GOT3 (cell line): ENCODE measurements around the gene MED12L.
A peak's percentile ranks its signal among the peaks of the same experiment; 100 is the strongest.
"Not testable (repeated sequence)": the region's sequence is repeated elsewhere in the genome, so short reads cannot be mapped to it uniquely, and the experiment has no call there.

ENCODE experiments used
- DNase-seq: peaks from one replicate; lab custom pipeline; 2025; ENCODE audit warnings: mixed read lengths; lab: John Stamatoyannopoulos, UW

Gene MED12L

DNA sequence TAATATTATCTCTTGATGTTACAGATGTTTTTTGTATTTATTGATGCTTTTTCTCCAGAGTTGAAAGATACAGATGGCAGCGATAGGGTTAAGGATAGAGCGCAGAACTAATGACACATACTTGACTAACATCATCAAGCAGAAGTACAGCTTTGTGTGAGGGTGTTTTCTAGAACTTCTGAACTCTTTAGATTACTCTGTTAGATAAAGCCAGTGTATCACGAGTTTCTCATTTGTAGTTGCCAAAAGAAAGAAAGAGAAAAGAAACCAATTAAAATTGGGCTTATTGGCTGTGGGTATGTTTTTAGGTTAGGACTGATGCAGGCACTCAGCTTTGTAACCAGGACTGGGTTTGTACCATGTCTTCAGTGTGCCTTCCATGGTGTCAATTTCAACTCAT is 124.2 kb downstream of the MED12L start:
- DNase-seq, result no peak

DNA sequence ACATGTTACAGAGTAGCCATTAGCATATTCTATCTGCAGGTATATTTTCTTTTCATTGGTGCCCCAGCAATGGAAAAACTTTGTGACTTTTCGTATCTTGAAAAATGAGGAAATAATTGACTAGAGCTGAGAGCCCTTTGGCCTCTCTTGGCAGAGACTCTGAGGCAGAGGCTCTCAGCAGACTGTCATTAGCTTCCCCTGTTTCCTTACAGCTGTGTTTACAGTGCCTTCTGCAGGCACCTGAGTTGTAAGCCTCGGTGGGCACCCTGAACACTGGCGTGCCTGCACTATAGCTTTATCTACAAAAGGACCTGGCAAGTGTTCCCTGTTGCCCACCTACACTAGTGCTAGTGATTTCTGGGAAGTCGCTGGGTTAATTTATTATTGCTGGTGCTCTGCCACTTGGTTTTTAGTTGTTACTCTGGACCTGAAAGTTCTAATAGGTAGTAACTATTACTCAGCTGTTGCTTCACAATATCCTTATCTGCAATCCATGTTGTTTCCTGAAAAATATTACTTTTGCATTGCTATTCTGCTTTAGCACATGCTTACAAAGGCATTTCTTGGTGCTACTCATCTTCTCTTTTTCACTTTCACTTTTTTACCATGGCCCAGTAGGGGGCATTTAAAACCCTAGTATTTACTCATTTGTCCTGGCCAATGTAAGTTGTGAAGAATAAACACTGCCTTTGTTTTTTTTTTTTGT is 125.4 kb downstream of the MED12L start:
- no peak for DNase-seq

DNA sequence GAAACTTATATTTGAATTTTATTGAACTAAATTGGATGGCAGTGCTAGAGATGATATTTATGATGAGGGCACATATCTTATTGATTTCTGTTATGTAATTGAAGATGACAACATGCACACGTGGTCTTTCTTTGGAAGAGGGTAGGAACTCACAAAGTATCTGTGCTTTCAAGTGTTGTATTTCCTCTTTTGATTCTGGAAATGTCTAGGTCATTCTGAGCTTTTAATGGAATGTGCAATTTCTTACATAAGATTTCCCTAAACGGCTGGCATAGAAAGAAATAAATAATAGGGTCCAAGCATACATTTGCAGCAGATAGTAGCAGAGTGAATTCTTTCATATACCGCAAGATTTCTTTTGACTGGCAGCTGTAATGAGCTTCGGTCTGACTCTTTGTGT is 127.7 kb downstream of the MED12L start:
- DNase-seq, result no peak

DNA sequence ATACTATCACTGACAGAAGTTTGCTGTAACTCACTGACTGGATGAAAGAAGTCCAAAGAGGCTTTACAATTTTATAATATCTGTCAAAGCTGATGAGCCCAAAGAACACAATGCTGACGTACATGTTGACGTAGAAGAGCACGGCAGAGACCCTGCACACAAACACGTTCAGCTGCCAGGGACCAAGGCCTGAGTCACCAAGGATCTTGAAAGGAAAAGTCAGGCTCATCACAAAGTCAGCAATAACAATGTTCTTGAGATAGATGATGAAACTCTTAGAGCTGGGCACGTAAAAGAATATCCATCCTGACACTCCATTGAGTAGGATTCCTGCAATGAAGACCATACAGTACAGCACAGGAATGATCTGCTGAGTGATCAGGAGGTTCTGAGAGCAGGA is 128.4 kb downstream of the MED12L start:
- no peak for DNase-seq

DNA sequence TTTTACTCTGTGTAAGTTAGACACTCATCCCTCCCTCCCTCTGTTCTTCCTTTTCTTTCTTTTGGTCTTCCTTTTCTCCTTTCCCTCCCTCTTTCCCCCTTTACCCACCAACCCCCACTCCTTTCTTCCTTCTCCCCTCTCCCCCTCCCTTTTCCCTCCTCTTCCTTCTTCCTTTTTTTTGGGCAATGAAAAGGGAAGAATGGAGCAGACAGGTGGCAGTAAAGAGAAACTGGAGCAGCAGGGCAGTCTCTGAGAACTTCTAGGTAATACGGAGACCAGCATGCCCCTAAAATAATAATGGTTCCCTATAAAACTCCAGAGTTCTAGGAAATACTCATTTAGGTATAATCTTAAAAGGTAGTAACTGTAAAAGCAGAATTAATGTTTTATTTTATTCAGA is 129.0 kb downstream of the MED12L start:
- no peak for DNase-seq

DNA sequence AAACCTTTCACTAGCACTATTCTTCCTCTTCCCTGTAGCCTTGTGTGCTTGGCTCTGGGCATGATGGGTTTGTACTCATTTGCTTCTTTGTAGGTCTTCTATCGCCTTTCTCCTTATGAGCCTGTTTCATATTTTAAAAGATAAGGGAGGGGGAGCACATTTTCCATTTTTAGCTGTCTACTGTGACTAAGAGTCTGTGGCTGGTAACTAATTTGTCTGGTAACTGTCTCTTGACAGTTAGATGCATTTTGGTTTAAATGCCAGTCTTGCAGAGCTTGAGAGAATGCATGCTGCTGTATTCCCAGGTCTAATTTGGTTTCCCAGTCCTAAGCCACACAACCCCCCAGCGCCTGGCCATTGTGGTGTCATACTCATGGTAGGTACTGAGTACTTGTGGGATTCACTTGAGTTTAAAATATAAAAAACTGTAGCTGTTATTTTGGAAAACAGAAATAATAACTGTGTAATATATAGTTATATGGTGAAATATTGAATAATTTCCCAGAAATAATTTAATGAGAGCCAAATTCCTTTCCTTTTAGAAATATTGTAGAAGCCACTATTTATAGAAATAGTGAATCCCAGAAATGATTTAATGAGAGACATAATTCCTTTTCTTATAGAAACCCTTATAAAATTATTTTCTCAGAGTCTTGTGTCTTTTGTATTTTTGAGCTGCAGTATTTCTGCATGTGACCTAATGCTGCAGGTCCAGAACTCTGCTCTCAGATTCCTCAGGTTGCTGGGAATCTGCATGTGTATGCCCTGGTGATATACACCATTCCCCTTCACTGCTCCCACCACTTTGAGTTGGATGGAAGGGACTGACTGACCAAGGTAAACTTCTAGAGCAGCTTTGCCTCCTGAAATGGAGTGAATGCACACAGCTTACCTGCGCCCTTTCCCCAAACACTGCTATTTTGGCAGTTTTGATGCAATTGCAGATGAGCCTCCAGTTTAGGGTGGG is 131.5 kb downstream of the MED12L start:
- DNase-seq, result no peak

DNA sequence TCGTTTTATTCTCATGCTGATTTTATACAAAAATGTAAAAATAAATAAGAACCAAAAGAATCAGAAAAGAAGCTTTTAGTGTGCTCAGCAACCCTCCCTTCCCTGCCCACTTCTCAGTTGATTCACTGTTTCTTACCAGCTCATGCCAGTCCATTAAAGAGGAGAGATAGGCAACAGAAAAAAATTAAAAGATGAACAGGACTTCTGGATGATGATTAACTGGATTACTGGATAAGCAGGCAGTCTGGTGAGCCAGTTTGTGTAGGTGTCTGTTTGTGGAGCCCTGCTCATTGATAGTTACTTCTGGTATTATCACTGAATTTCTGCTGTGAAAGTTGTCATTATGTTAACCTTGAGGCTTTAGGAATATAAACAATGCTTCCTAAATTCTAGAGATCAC is 132.7 kb downstream of the MED12L start:
- no peak for DNase-seq

DNA sequence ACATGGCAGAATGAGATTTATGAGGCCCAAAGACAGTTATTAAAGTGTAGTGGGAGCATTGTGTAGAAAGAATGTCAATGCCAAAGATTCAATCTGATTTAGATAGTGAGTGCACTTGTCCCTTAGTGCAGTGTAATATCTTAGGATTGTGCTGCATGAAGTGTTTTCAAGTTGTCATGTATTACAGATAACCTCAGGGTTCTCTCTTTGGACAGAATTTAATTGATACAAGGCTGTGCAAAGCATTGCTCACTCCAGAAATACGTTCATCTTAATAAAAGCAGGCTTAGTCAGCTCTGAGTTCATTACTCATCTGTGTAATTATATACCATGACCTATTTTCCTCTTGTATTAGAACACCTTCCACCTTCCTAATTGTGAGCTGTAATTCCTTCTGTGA is 133.6 kb downstream of the MED12L start:
- no peak for DNase-seq

DNA sequence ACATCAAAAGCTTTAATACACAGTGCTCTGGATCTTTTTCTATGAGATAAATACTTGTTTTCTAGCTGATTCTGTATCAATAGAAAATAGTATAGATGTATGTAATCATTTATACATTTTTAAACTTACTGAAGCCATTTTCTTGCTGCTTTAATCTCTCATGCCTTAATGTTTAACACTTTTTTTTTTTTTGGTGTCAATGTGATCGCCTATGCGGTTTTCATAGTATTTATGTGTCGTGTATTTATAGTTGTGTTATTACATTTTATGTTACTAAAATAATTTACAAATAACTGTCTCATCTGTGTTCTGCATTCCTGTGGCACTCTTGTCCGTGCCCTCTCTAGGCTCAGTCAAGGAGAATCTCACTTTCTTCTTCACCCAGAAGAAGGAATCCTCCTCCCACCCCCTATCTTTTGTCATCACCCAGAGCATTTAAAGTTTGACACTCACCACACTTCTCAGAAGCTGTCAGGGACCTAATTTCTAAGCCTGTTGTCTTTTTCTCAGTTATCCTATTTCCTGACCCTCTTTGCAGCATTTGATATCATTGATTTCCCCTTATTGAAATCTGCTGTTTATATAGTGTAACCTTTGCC is 138.9 kb downstream of the MED12L start:
- DNase-seq, result no peak

DNA sequence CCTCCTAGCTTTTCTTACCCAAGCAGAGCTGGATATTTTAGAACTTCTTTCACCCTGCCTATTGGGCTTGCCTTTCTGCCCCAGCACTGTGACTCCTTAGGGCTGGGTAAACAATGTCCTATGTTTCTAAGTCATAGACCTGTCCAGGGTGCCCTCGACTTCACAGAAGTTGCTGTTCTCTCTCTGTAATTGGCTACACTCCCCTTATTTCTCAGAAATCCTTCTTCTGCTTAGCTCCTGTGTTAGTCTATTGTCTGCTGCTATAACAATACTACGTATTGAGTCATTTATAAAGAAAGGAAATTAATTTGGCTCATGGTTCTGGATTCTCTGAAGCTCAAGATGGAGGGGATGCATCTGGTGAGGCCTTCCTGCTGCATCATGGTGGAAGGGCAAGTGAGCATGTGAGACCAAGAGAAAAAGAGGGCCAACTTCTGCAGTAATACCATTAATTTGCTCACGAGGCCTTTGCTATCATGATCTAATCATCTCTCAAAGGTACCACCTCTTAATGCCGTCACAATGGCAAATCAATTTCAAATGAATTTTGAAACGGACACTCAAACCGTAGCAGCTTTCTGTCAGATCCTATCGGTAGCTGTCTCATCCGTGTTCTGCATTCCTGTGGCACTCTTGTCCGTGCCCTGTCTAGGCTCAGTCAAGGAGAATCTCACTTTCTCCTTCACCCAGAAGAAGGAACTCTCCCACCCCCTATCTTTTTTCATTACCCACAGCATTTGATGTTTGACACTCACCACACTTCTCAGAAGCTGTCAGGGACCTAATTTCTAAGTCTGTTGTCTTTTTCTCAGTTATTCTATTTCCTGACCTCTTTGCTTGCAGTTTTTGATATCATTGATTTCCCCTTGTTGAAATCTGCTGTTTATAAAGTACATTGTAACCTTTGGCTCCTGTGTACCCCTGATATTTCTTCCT is 139.8 kb downstream of the MED12L start:
- no peak for DNase-seq

DNA sequence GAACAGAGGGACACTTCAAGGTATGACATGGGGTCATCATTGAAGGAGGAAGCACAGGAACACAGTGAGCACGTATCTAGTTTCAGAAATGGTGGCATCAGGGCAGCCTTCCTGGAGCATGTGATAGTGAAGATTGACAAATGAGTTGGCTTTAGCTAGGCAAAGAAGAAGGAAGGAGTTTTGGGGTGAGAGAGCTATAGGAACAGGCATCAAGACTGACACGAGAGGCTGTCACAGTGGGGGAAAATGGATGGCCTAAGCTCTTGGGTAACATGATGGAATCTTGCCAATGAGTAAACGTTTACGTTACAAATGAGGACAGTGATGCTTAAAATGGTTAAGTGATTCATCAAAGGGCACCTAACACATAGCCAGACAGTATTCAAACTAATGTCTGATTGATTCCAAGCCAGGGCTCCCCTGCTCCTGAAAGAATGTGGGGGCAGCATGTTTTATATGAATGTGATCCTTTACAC is 140.7 kb downstream of the MED12L start:
- no peak for DNase-seq

DNA sequence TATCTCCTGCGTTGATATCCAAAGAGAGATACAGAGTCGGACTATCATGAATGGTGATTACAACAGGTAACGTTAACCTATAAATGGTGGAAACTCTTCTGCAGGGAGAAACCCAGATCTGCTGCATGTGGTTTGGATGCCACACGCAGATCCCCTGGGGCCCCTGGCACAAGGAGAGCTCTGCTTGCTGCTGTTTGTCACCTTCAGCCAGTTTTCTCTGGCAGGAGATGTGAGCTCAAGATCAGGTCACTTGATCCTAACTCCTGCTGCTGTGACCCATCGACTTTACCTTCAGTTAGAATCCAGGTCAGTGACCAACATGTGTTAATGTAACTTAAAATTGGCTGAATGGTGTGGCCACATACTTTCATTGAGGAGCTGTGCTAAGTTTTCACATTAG is 141.4 kb downstream of the MED12L start:
- no peak for DNase-seq

DNA sequence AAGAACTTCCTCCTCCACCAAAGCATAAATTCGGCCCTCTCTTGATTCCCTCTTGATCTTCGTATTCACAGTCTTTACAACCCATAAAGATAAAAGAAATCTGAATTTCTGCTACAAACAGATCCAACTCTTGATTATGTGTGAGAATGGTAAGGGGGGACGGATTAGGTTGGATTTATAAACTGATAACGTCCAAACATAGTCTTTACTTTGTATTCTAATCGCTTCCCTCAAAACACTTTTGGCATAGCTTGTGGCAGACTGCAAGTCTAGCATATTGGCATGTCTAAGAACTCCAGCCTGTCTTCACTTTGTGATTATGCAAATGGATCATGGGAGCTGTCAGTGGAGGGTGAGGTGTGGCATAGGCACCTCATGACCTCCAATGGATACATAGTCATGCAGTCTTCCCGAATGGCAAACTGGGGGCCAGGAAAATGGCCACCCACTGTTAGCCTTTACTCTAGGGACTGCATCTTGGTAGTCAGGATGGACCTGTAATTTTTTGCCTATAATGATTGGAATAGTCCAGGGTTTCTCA is 141.9 kb downstream of the MED12L start:
- DNase-seq, result no peak

DNA sequence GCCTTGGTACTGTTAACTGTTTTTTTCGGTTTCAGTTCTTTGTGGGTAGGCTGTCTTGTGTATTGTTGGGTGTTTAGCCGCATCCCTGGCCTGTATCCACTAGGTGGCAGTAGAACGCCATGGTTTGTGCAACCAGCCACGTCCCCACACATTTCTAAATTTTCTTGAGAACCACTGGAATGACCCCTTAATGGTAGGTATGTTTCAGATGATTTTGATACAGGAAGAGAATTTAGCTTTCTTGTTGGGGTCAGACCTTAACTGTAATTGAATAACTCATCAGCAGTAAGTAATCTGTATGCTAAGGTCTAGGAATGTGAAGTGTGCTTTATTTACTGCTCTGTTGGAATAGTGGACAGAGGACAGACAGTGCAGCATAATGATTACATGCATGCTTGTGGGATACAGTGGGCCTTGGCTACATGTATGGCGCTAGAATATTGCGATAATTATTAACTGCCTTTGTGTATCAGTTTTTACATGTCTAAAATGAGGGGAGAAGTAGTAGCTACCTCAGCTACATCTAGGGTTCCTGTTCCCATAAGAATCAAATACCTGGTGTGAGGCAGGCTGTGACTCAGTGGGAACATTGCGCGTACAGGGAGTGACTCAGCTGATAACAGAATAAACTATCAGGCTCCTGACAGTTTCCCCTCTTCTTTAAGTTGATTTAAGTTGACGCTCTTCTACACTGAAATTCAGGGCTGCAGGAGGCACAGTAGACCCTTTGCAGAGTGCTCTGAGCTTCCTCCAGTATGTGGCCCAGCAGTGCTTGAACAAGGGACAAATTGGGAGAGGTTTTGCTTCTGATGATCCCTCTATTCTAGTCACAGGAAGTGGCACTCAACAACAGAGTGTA is 142.6 kb downstream of the MED12L start:
- peak; percentile 32 for DNase-seq

DNA sequence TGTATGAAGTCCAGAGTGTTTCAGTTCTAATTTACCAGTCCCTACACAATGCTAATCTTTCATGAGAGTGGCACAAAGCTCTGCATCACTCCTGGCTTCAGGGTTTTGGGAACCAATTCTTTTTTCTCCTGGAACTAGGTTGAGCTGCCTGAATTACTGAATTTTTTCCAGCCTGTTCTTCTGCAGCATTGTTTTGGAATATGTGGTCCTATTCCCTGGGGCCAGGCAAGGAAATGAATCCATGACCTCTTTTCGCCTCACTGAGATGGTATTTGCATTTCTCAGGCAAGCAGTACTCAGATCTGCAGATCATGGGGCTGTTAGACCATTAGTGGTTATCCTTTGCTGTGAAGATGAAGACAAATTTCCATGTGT is 143.2 kb downstream of the MED12L start:
- DNase-seq, result no peak

DNA sequence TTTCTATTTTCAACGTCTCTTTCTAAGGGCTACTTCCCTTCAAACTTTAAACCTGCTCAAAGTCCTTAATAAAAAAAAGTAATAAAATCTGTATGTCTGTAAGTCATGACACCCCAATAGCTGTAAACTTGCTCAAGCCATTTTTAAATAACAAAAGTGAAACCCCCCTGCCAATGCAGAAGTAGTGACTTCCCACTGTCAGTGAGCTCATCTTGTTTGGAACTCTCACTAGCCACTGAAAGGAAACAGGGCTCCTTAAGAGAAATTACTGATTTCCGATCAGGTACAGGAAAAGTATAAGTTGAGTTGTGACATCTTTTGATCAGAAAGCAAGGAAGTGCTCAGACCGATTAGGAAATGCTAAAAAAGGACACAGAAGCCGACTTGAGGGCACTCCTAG is 145.2 kb downstream of the MED12L start:
- no peak for DNase-seq

DNA sequence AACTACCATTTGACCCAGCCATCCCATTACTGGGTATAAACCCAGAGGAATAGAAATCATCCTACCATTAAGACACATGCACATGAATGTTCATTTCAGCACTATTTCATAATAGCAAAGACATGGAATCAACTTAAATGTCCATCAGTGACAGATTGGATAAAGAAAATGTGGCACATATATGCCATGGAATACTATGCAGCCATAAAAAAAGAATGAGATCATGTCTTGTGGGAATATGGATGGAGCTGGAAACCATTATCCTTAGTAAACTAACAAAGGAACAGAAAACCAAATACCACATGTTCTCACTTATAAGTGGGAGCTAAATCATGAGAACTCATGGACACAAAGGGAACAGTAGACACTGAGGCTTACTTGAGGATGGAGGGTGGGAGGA is 146.9 kb downstream of the MED12L start:
- DNase-seq, result not testable (repeated sequence)

DNA sequence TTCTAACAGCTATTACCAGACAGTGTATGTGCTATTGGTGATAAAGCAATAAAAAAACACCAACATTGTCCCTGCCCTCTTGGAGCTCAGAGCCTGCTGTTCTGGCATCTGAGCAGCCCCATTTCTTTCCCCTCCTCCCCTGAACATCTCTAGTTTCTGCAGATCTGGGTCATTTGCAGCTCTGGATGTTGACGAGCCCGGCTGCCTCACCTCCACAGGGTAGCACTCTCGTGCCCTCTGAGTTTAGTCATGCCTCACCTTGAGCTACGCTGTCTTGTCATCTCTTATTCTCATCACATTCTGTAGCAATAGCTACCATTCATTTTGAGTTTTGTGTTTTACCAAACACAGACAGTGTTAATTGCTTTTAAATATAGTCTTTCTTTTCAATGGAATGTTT is 147.5 kb downstream of the MED12L start:
- no peak for DNase-seq

DNA sequence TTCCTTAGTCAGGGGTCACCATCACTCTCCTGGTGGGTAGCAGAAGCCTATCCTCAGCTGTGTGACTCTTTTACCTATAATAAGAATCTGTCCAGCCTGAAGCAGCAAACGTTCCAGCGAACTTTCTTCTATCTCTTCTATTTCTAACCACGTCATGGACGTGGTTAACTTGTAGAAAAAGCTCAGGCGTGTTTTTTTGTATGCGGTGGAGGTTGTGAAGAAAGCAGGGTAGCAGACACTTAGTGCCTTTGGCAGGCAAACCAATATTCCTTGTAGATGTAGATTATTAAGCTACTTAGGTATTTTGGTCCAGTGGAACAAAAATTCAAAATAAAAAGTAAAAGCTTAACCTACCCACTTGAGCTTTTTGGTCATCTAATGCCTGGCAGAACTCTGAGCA is 149.4 kb downstream of the MED12L start:
- DNase-seq, result no peak

DNA sequence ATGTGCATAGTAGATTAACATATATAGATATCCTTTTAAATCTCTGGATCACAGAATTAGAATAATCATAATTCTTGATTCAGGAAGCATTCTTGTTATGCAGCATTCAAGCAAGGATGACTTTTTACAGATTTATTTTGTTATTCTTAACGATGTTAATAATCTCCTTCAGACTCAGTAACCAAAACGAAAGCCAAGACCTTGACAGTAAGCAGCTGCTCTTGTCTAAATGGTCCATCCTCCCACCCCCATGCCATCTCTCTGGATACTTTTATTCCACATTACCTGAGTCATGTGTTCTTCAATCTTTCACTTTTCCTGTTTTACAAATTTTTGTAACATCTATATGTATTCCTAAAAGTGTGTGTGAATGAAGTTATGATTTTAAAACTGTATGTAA is 150.9 kb downstream of the MED12L start:
- DNase-seq, result no peak
